DMS53 treated with DMSO at 0.1 percent for 48 hours (cell line): ENCODE measurements around the gene DLX6.

ENCODE experiments used
- DNase-seq: peaks from one replicate; lab custom pipeline; 2025; ENCODE audit not compliant: unreplicated experiment; lab: John Stamatoyannopoulos, UW

The DLX6 gene

GRCh38 chr7:97009753-97010732 is 4.7 kb downstream of the DLX6 start:
- DNase-seq: no peak

GRCh38 chr7:97011104-97011503 is 5.8 kb downstream of the DLX6 start:
- DNase-seq: no peak

GRCh38 chr7:97011536-97012364 is 6.4 kb downstream of the DLX6 start:
- DNase-seq: no peak

- DNase-seq: no peak
These were observed 7.2 kb downstream of the DLX6 start for GRCh38 chr7:97012365-97013133.

- no peak for DNase-seq
These were observed 7.9 kb downstream of the DLX6 start for GRCh38 chr7:97013134-97013844.

- no peak for DNase-seq
These were observed 8.4 kb downstream of the DLX6 start for GRCh38 chr7:97013845-97014134.

- no peak for DNase-seq
These were observed 8.9 kb downstream of the DLX6 start for GRCh38 chr7:97014145-97014750.

- no peak for DNase-seq
These were observed 9.9 kb downstream of the DLX6 start for GRCh38 chr7:97015279-97015678.

- DNase-seq: no peak
These were observed 10.5 kb downstream of the DLX6 start for GRCh38 chr7:97015756-97016380.

GRCh38 chr7:97016381-97017191 is 11.2 kb downstream of the DLX6 start:
- peak; percentile 73 for DNase-seq

- DNase-seq: no peak
These were observed 12.1 kb downstream of the DLX6 start for GRCh38 chr7:97017192-97018125.

GRCh38 chr7:97018126-97018601 is 12.8 kb downstream of the DLX6 start:
- no peak for DNase-seq

GRCh38 chr7:97018791-97019531 is 13.6 kb downstream of the DLX6 start:
- DNase-seq: no peak

GRCh38 chr7:97019710-97020225 is 14.4 kb downstream of the DLX6 start:
- no peak for DNase-seq

- no peak for DNase-seq
These were observed 15.2 kb downstream of the DLX6 start for GRCh38 chr7:97020601-97020995.

GRCh38 chr7:97020996-97021746 is 15.8 kb downstream of the DLX6 start:
- DNase-seq: no peak
